ENCODE data around the gene DYNLRB1. TPM values are rescaled to one million over a fixed set of nuclear protein-coding genes. Genes with fewer than 3 reads are reported as not detected.
A peak's percentile ranks its signal among the peaks of the same experiment; 100 is the strongest.

DYNLRB1 gene
- total RNA-seq, 1 experiment from 2014 or later, result 127 TPM

DNA sequence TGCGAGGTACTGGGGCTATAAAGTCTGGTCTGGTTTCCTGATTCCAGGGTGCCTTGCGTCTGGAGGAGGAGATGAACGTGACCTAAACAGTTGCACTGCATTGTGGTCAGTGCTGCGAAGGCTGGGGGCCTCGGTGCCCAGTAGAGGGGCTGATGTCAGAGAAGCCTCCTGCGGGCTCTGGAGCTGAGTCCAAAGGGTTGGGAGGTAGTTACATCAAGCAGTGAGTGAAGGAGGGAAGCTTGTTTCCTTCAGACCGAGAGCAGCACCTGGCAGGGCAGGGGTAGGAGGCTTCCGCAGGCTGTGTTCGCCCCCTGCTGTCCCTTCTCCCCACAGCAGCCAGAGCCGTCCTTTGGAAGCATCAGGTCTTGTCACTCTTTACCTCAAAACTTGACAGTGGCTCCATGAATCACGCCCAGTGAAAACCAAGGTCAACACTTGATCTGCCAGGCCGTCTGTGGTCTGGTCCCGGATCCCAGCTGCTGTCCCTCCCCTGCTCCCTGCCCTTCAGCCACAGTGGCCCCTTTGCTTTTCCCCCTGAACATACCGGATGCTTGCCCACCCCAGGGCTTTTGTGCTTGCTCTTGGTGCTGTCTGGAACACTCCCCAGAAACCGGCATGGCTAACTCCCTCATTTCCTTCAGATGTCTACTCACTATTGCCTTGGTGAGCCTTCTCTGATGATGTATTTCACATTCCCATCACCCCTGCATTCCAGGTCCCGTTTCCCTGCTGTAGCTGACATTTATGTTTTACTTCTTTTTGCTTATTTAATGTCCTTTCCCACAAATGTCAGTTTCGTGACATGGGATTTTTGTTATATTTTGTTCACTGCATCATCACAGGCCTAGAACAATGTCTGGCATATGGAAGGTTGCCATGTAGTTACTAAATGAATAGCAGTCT lies 7.0 kb downstream of the DYNLRB1 start:
- Mint-ChIP-seq H3K4me3 (ENCODE audit: unreplicated experiment) (no peak overlapping the region), H3K27ac (ENCODE audit: low read depth, unreplicated experiment) (peak overlapping the region; percentile 97), H3K4me1 (ENCODE audit: insufficient read depth, unreplicated experiment) (peaks cover 33% of the 10 kb centered on the region), H3K36me3 (ENCODE audit: insufficient read depth, unreplicated experiment) (peaks cover 57% of the 10 kb centered on the region), H3K27me3 (ENCODE audit: insufficient read depth, unreplicated experiment) (no peaks in the 10 kb centered on the region), H3K9me3 (ENCODE audit: unreplicated experiment) (no peaks in the 10 kb centered on the region)
- no TSS peak for BruUV-seq (replicated peaks)
- intact Hi-C loops (cut with micrococcal nuclease), result loop anchor here (10.0 kb wide), 1 partner anchor 328 kb away; no protein-coding TSS in a partner anchor
- POLR2A ChIA-PET, result interaction anchor here (0.7 to 5.0 kb wide), 2 partner anchors 7 to 10 kb away, joined by 3 to 205 read pairs; partner anchors contain the start of gene DYNLRB1
- CTCF ChIA-PET, result interaction anchor here (0.7 to 1.5 kb wide), 9 partner anchors 9 to 329 kb away, joined by 3 to 7 read pairs (median 3); no protein-coding TSS in a partner anchor
- DNase-seq (ENCODE audit: unreplicated experiment), result peak; percentile 40
- TF ChIP-seq, protein P1, sequence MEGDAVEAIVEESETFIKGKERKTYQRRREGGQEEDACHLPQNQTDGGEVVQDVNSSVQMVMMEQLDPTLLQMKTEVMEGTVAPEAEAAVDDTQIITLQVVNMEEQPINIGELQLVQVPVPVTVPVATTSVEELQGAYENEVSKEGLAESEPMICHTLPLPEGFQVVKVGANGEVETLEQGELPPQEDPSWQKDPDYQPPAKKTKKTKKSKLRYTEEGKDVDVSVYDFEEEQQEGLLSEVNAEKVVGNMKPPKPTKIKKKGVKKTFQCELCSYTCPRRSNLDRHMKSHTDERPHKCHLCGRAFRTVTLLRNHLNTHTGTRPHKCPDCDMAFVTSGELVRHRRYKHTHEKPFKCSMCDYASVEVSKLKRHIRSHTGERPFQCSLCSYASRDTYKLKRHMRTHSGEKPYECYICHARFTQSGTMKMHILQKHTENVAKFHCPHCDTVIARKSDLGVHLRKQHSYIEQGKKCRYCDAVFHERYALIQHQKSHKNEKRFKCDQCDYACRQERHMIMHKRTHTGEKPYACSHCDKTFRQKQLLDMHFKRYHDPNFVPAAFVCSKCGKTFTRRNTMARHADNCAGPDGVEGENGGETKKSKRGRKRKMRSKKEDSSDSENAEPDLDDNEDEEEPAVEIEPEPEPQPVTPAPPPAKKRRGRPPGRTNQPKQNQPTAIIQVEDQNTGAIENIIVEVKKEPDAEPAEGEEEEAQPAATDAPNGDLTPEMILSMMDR (IDR thresholded peaks at IDR 0.05; ENCODE audit: unreplicated experiment), result peak; percentile 31

DNA sequence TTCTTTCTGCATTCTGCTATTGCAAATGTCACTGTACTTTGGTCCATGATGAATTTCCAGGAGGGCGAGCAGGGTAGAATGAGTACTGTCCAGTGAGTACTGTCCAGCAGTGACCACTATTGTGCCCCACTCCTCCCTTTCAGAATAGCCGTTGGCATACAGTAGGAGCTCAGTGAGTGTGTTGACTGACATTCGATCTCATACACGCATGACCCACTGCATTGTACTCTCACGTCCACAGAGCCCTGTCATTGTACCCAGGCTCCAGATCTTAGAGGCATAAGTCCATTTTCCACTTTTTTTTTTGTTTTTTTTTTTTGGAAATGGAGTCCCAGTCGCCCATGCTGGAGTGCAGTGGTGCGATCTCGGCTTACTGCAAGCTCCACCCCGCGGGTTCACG lies 8.2 kb downstream of the DYNLRB1 start:
- H3K4me1 Mint-ChIP-seq (ENCODE audit: insufficient read depth, unreplicated experiment), result peaks cover 33% of the 10 kb centered on the region

DNA sequence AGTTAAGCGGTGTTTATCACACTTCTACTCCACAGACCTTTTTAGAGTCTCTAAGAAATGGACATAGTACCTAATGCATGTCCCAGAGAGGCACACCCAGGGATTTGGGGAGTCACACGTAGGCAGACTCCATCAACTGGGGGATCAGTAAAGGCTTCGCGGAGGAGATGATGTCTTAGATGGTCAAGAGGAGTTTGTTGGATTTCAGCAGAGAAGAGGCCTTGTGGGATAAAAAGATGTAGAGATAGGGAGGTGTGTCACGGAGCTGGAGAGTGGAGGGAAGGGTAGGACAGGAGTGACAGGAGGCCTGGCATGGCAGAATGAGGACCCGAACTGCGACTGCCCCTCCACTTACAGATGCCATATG lies 9.1 kb downstream of the DYNLRB1 start:
- no peaks in the 10 kb centered on the region for H3K27me3 Mint-ChIP-seq (ENCODE audit: insufficient read depth, unreplicated experiment)
- ChIA-PET CTCF (interaction anchor here (0.6 to 2.5 kb wide), 6 partner anchors 8 to 334 kb away, joined by 3 to 9 read pairs (median 5); partner anchors contain the start of genes DYNLRB1 and ITCH), POLR2A (interaction anchor here (0.7 to 5.0 kb wide), 10 partner anchors 9 to 777 kb away, joined by 3 to 205 read pairs (median 4); partner anchors contain the start of genes AHCY and DYNLRB1)
- peaks cover 68% of the 10 kb centered on the region for H3K36me3 Mint-ChIP-seq (ENCODE audit: insufficient read depth, unreplicated experiment)
- H3K4me3 Mint-ChIP-seq (ENCODE audit: unreplicated experiment), result peak overlapping the region; percentile 72
- peaks cover 33% of the 10 kb centered on the region for H3K4me1 Mint-ChIP-seq (ENCODE audit: insufficient read depth, unreplicated experiment)
- DNase-seq (ENCODE audit: unreplicated experiment), result no peak
- BruUV-seq (replicated peaks), result no TSS peak
- TF ChIP-seq, protein P1 (IDR thresholded peaks at IDR 0.05; ENCODE audit: unreplicated experiment), result no peak
- intact Hi-C loops (cut with micrococcal nuclease), result loop anchor here (10.0 kb wide), 1 partner anchor 331 kb away; no protein-coding TSS in a partner anchor
- peak overlapping the region; percentile 97 for H3K27ac Mint-ChIP-seq (ENCODE audit: low read depth, unreplicated experiment)
- H3K9me3 Mint-ChIP-seq (ENCODE audit: unreplicated experiment), result no peaks in the 10 kb centered on the region

More for the DNA sequence above, 8.2 kb downstream of the DYNLRB1 start:
- BruUV-seq (replicated peaks), result no TSS peak
- TF ChIP-seq, protein P1 (IDR thresholded peaks at IDR 0.05; ENCODE audit: unreplicated experiment), result no peak
- H3K4me3 Mint-ChIP-seq (ENCODE audit: unreplicated experiment), result no peak overlapping the region
- no peak for DNase-seq (ENCODE audit: unreplicated experiment)
- intact Hi-C loops (cut with micrococcal nuclease), result loop anchor here (10.0 kb wide), 1 partner anchor 330 kb away; no protein-coding TSS in a partner anchor
- no peaks in the 10 kb centered on the region for H3K27me3 Mint-ChIP-seq (ENCODE audit: insufficient read depth, unreplicated experiment)
- H3K36me3 Mint-ChIP-seq (ENCODE audit: insufficient read depth, unreplicated experiment), result peaks cover 68% of the 10 kb centered on the region
- CTCF ChIA-PET, result interaction anchor here (0.7 to 2.5 kb wide), 4 partner anchors 8 to 333 kb away, joined by 3 to 9 read pairs (median 4); partner anchors contain the start of gene DYNLRB1
- no peaks in the 10 kb centered on the region for H3K9me3 Mint-ChIP-seq (ENCODE audit: unreplicated experiment)
- H3K27ac Mint-ChIP-seq (ENCODE audit: low read depth, unreplicated experiment), result peak overlapping the region; percentile 97
- POLR2A ChIA-PET, result interaction anchor here (0.7 to 5.0 kb wide), 2 partner anchors 8 to 776 kb away, joined by 3 to 205 read pairs; partner anchors contain the start of gene DYNLRB1
